IPS-20b (cell line): Measurements from ENCODE around the gene NTN4.

Experiments
- H3K27ac ChIP-seq: one replicate; pipeline ENCODE4 v1.5.1; 2013; ENCODE audit warnings: low read length
- H3K27me3 ChIP-seq: 2 replicates; pipeline ENCODE4 v1.6.1; 2013; ENCODE audit warnings: mild to moderate bottlenecking, low read length, inconsistent platforms; ENCODE audit not compliant: insufficient read depth
- H3K36me3 ChIP-seq: 2 replicates; pipeline ENCODE4 v1.6.1; 2013; ENCODE audit warnings: low read depth, mild to moderate bottlenecking, inconsistent platforms, low read length, moderate library complexity; ENCODE audit not compliant: insufficient read depth
- H3K4me1 ChIP-seq: 2 replicates; pipeline ENCODE4 v1.6.1; 2013; ENCODE audit warnings: mild to moderate bottlenecking, control low read depth, inconsistent platforms, low read length, moderate library complexity; ENCODE audit not compliant: insufficient read depth
- H3K4me3 ChIP-seq: 2 replicates; pipeline ENCODE4 v1.5.1; 2013; ENCODE audit warnings: mild to moderate bottlenecking, low read length, inconsistent platforms
- H3K9ac ChIP-seq: 2 replicates; pipeline ENCODE4 v1.6.1; 2013; ENCODE audit warnings: low read depth, mild to moderate bottlenecking, inconsistent platforms, low read length, moderate library complexity
- H3K9me3 ChIP-seq: 2 replicates; pipeline ENCODE4 v1.6.1; 2013; ENCODE audit warnings: mild to moderate bottlenecking, low read depth, low read length, inconsistent platforms; ENCODE audit not compliant: insufficient read depth

The NTN4 gene

GRCh38 chr12:95721320-95721719, 69.2 kb downstream of the NTN4 start:
- Histone ChIP-seq H3K27me3 (no peaks in the 10 kb centered on the region), H3K4me3 (no peak overlapping the region), H3K9me3 (0 out of 2 replicates have a peak, but pooled peaks cover 4% of the 10 kb centered on the region), H3K36me3 (no peaks in the 10 kb centered on the region), H3K27ac (no peak overlapping the region), H3K9ac (no peak overlapping the region), H3K4me1 (peaks cover 9% of the 10 kb centered on the region)

GRCh38 chr12:95720146-95720545, 70.4 kb downstream of the NTN4 start:
- Histone ChIP-seq H3K27ac (no peak overlapping the region), H3K4me3 (no peak overlapping the region), H3K9ac (no peak overlapping the region), H3K9me3 (no peaks in the 10 kb centered on the region), H3K27me3 (no peaks in the 10 kb centered on the region), H3K4me1 (peaks cover 9% of the 10 kb centered on the region), H3K36me3 (no peaks in the 10 kb centered on the region)

- Histone ChIP-seq H3K27me3 (no peaks in the 10 kb centered on the region), H3K4me3 (no peak overlapping the region), H3K27ac (no peak overlapping the region), H3K9ac (no peak overlapping the region), H3K9me3 (no peaks in the 10 kb centered on the region), H3K4me1 (peaks cover 9% of the 10 kb centered on the region), H3K36me3 (no peaks in the 10 kb centered on the region)
These were observed 71.8 kb downstream of the NTN4 start for GRCh38 chr12:95718772-95719171.

- Histone ChIP-seq H3K27ac (no peak overlapping the region), H3K36me3 (no peaks in the 10 kb centered on the region), H3K9ac (no peak overlapping the region), H3K27me3 (no peaks in the 10 kb centered on the region), H3K4me1 (peaks cover 9% of the 10 kb centered on the region), H3K9me3 (no peaks in the 10 kb centered on the region), H3K4me3 (no peak overlapping the region)
These were observed 72.5 kb downstream of the NTN4 start for GRCh38 chr12:95718006-95718431.

GRCh38 chr12:95717316-95717928, 73.1 kb downstream of the NTN4 start:
- no peaks in the 10 kb centered on the region for H3K36me3 ChIP-seq
- H3K27me3 ChIP-seq = no peaks in the 10 kb centered on the region
- no peak overlapping the region for H3K9ac ChIP-seq
- H3K4me3 ChIP-seq = no peak overlapping the region
- peaks cover 9% of the 10 kb centered on the region for H3K4me1 ChIP-seq
- H3K9me3 ChIP-seq = no peaks in the 10 kb centered on the region
- H3K27ac ChIP-seq = no peak overlapping the region

GRCh38 chr12:95715177-95715576, 75.4 kb downstream of the NTN4 start:
- Histone ChIP-seq H3K4me3 (no peak overlapping the region), H3K9ac (no peak overlapping the region), H3K36me3 (no peaks in the 10 kb centered on the region), H3K27me3 (no peaks in the 10 kb centered on the region), H3K4me1 (peaks cover 9% of the 10 kb centered on the region), H3K9me3 (no peaks in the 10 kb centered on the region), H3K27ac (no peak overlapping the region)

- Histone ChIP-seq H3K4me1 (peaks cover 7% of the 10 kb centered on the region; the same call in 1 of the 2 replicates), H3K9ac (no peak overlapping the region), H3K9me3 (no peaks in the 10 kb centered on the region), H3K4me3 (no peak overlapping the region), H3K27me3 (no peaks in the 10 kb centered on the region), H3K36me3 (no peaks in the 10 kb centered on the region), H3K27ac (no peak overlapping the region)
These were observed 78.3 kb downstream of the NTN4 start for GRCh38 chr12:95712269-95712668.

GRCh38 chr12:95710386-95710785, 80.2 kb downstream of the NTN4 start:
- Histone ChIP-seq H3K4me3 (no peak overlapping the region), H3K27ac (no peak overlapping the region), H3K36me3 (no peaks in the 10 kb centered on the region), H3K4me1 (peaks cover 17% of the 10 kb centered on the region), H3K9me3 (no peaks in the 10 kb centered on the region), H3K27me3 (no peaks in the 10 kb centered on the region), H3K9ac (no peak overlapping the region)

- H3K9me3 ChIP-seq = no peaks in the 10 kb centered on the region
- no peak overlapping the region for H3K27ac ChIP-seq
- H3K36me3 ChIP-seq = no peaks in the 10 kb centered on the region
- no peak overlapping the region for H3K9ac ChIP-seq
- peaks cover 17% of the 10 kb centered on the region for H3K4me1 ChIP-seq
- no peaks in the 10 kb centered on the region for H3K27me3 ChIP-seq
- no peak overlapping the region for H3K4me3 ChIP-seq
These were observed 81.4 kb downstream of the NTN4 start for GRCh38 chr12:95709152-95709551.

GRCh38 chr12:95705143-95705542, 85.4 kb downstream of the NTN4 start:
- H3K9ac ChIP-seq = no peak overlapping the region
- H3K9me3 ChIP-seq = no peaks in the 10 kb centered on the region
- H3K27me3 ChIP-seq = no peaks in the 10 kb centered on the region
- H3K4me3 ChIP-seq = no peak overlapping the region
- H3K36me3 ChIP-seq = no peaks in the 10 kb centered on the region
- peaks cover 17% of the 10 kb centered on the region for H3K4me1 ChIP-seq
- no peak overlapping the region for H3K27ac ChIP-seq

- no peaks in the 10 kb centered on the region for H3K27me3 ChIP-seq
- H3K27ac ChIP-seq = no peak overlapping the region
- H3K9me3 ChIP-seq = no peaks in the 10 kb centered on the region
- no peak overlapping the region for H3K4me3 ChIP-seq
- H3K9ac ChIP-seq = no peak overlapping the region
- H3K36me3 ChIP-seq = no peaks in the 10 kb centered on the region
- peaks cover 15% of the 10 kb centered on the region for H3K4me1 ChIP-seq
These were observed 86.6 kb downstream of the NTN4 start for GRCh38 chr12:95703986-95704385.

GRCh38 chr12:95701722-95702418, 88.7 kb downstream of the NTN4 start:
- H3K27me3 ChIP-seq = no peaks in the 10 kb centered on the region

More at GRCh38 chr12:95701722-95702418, 88.7 kb downstream of the NTN4 start:
- H3K4me1 ChIP-seq = peaks cover 6% of the 10 kb centered on the region
- no peaks in the 10 kb centered on the region for H3K36me3 ChIP-seq
- no peak overlapping the region for H3K27ac ChIP-seq
- no peak overlapping the region for H3K4me3 ChIP-seq
- H3K9ac ChIP-seq = no peak overlapping the region
- no peaks in the 10 kb centered on the region for H3K9me3 ChIP-seq
